Osteocyte (in vitro differentiated cells): ENCODE data around the gene SALL3. TPM values are rescaled to one million over a fixed set of nuclear protein-coding genes. Genes with fewer than 3 reads are reported as not detected.

ENCODE experiments used
- DNase-seq: peaks from one replicate; pipeline ENCODE4 v3.0.0; 2021; ENCODE audit warnings: mixed read lengths; ENCODE audit not compliant: unreplicated experiment; ENCODE audit errors: extremely low spot score
- H3K27ac Mint-ChIP-seq: one replicate; pipeline ENCODE4 v1.8.0; 2021; ENCODE audit warnings: mild to moderate bottlenecking, mixed read lengths; ENCODE audit not compliant: unreplicated experiment
- H3K27me3 Mint-ChIP-seq: one replicate; pipeline ENCODE4 v1.8.0; 2021; ENCODE audit warnings: mixed read lengths; ENCODE audit not compliant: unreplicated experiment
- H3K36me3 Mint-ChIP-seq: one replicate; pipeline ENCODE4 v1.8.0; 2021; ENCODE audit warnings: mixed read lengths; ENCODE audit not compliant: unreplicated experiment
- H3K4me1 Mint-ChIP-seq: one replicate; pipeline ENCODE4 v1.8.0; 2021; ENCODE audit warnings: mixed read lengths; ENCODE audit not compliant: unreplicated experiment
- H3K4me3 Mint-ChIP-seq: one replicate; pipeline ENCODE4 v1.8.0; 2021; ENCODE audit warnings: mild to moderate bottlenecking, moderate library complexity, mixed read lengths; ENCODE audit not compliant: unreplicated experiment
- H3K9me3 Mint-ChIP-seq: one replicate; pipeline ENCODE4 v1.8.0; 2021; ENCODE audit warnings: mixed read lengths; ENCODE audit not compliant: unreplicated experiment
- CTCF ChIP-seq: fragments of 200-600 bp; sonication (generic); IDR thresholded peaks from 2 replicates; pipeline ENCODE4 v1.5.0; 2021; ENCODE audit warnings: antibody characterized with exemption, mild to moderate bottlenecking, moderate library complexity
- total RNA-seq: library from RNA; stranded (reverse); gene quantifications from 2 replicates; pipeline ENCODE4 v1.2.1, GENCODE V29; 2021

Gene SALL3
- total RNA-seq, 1 donor from 2014 or later, result not detected

- peaks cover 56% of the 10 kb centered on the region for H3K27me3 Mint-ChIP-seq
- DNase-seq, result no peak
- no peaks in the 10 kb centered on the region for H3K9me3 Mint-ChIP-seq
- peaks cover 2% of the 10 kb centered on the region for H3K36me3 Mint-ChIP-seq
- no peak overlapping the region for H3K4me3 Mint-ChIP-seq
- no peak for TF ChIP-seq CTCF
- peaks cover 9% of the 10 kb centered on the region for H3K4me1 Mint-ChIP-seq
- no peak overlapping the region for H3K27ac Mint-ChIP-seq
These were observed 6.7 kb upstream of the SALL3 start for GRCh38 chr18:78972930-78973331.

GRCh38 chr18:78973357-78974083, 6.1 kb upstream of the SALL3 start:
- TF ChIP-seq CTCF, result no peak
- no peak for DNase-seq
- peaks cover 61% of the 10 kb centered on the region for H3K27me3 Mint-ChIP-seq
- H3K27ac Mint-ChIP-seq, result no peak overlapping the region
- H3K9me3 Mint-ChIP-seq, result no peaks in the 10 kb centered on the region
- peaks cover 12% of the 10 kb centered on the region for H3K4me1 Mint-ChIP-seq
- H3K36me3 Mint-ChIP-seq, result peaks cover 2% of the 10 kb centered on the region
- no peak overlapping the region for H3K4me3 Mint-ChIP-seq

GRCh38 chr18:78974115-78974761, 5.4 kb upstream of the SALL3 start:
- Mint-ChIP-seq H3K36me3 (peaks cover 2% of the 10 kb centered on the region), H3K4me3 (no peak overlapping the region), H3K4me1 (peaks cover 13% of the 10 kb centered on the region), H3K27me3 (peaks cover 59% of the 10 kb centered on the region), H3K27ac (no peak overlapping the region), H3K9me3 (no peaks in the 10 kb centered on the region)
- no peak for DNase-seq
- no peak for TF ChIP-seq CTCF

GRCh38 chr18:78975292-78975691, 4.3 kb upstream of the SALL3 start:
- DNase-seq, result no peak
- Mint-ChIP-seq H3K27me3 (peaks cover 59% of the 10 kb centered on the region), H3K36me3 (peaks cover 2% of the 10 kb centered on the region), H3K4me3 (no peak overlapping the region), H3K9me3 (no peaks in the 10 kb centered on the region), H3K4me1 (peaks cover 13% of the 10 kb centered on the region), H3K27ac (no peak overlapping the region)
- no peak for TF ChIP-seq CTCF

DNA sequence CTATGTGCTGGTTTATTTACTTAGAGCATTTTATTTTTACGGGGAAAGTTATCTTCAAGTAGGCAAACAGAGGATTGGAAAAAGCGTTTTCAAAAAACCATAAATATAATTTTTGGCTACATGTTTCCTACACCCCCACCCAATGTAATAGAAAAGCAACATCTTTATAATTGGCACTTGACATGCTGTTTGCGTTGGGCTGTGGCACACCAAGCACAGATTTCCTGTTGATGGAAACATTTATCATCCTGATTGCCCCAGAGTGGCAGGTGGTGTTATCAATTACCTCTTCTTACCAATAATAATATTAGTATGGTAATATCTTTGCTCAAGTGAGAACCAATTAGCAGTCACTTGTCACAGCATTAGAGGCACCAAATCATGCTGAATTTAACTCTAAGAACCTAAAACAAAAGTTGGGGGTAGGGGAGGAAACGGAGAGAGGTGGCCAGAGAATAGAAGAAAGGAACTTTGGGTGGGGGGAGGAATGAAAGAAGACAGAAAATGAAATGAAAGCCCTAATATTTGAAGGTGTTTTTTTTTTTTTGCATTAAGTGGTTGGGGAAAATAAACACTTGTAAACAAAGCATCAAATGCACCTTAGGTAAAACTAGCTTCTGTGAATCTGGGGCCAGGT, 3.8 kb upstream of the SALL3 start:
- no peaks in the 10 kb centered on the region for H3K9me3 Mint-ChIP-seq
- peaks cover 2% of the 10 kb centered on the region for H3K36me3 Mint-ChIP-seq
- H3K27me3 Mint-ChIP-seq, result peaks cover 59% of the 10 kb centered on the region
- no peak for TF ChIP-seq CTCF
- H3K4me3 Mint-ChIP-seq, result no peak overlapping the region
- no peak overlapping the region for H3K27ac Mint-ChIP-seq
- no peak for DNase-seq
- peaks cover 13% of the 10 kb centered on the region for H3K4me1 Mint-ChIP-seq
